Measurements from ENCODE around the gene NEK10. TPM values are rescaled to one million over a fixed set of nuclear protein-coding genes. Genes with fewer than 3 reads are reported as not detected.
"Not testable (repeated sequence)": the region's sequence is repeated elsewhere in the genome, so short reads cannot be mapped to it uniquely, and the experiment has no call there.

NEK10 gene
- total RNA-seq, 4 donors from 2014 or later = 1.6 to 2.6 (median 2.0) TPM

- Histone ChIP-seq H3K4me1 (no peaks in the 10 kb centered on the region), H3K9me3 (no peaks in the 10 kb centered on the region), H3K36me3 (no peaks in the 10 kb centered on the region), H3K27me3 (no peaks in the 10 kb centered on the region), H3K27ac (no peak overlapping the region), H3K4me3 (replicated peaks in 1 of 3) (no peak overlapping the region)
- no peak for DNase-seq
- WGBS, 2 donors = 63 to 67% methylated on average over 3 of the region's 3 CpGs
- intact Hi-C loops (cut with DNase I) = no loop called here
- TF ChIP-seq POLR2A (IDR thresholded peaks at IDR 0.05) (no peak), CTCF (IDR thresholded peaks at IDR 0.05) (no peak)
These were observed 75.2 kb downstream of the NEK10 start for GRCh38 chr3:27293939-27294338.

GRCh38 chr3:27290760-27291159 is 78.4 kb downstream of the NEK10 start:
- intact Hi-C loops (cut with DNase I) = no loop called here

GRCh38 chr3:27289769-27290413 is 79.3 kb downstream of the NEK10 start:
- TF ChIP-seq POLR2A (IDR thresholded peaks at IDR 0.05) (no peak), CTCF (IDR thresholded peaks at IDR 0.05) (no peak)
- DNase-seq = no peak
- no peak overlapping the region for H3K4me3 ChIP-seq (replicated peaks in 1 of 3)
- no peaks in the 10 kb centered on the region for H3K4me1 ChIP-seq
- intact Hi-C loops (cut with DNase I) = no loop called here
- no peak overlapping the region for H3K27ac ChIP-seq
- no peaks in the 10 kb centered on the region for H3K36me3 ChIP-seq
- H3K9me3 ChIP-seq = no peaks in the 10 kb centered on the region
- 75 to 82% methylated on average over 3 of the region's 3 CpGs for WGBS, 2 donors
- no peaks in the 10 kb centered on the region for H3K27me3 ChIP-seq

More at GRCh38 chr3:27290760-27291159, 78.4 kb downstream of the NEK10 start:
- no peaks in the 10 kb centered on the region for H3K27me3 ChIP-seq
- H3K27ac ChIP-seq = no peak overlapping the region
- H3K4me3 ChIP-seq (replicated peaks in 1 of 3) = no peak overlapping the region
- TF ChIP-seq POLR2A (IDR thresholded peaks at IDR 0.05) (no peak), CTCF (IDR thresholded peaks at IDR 0.05) (no peak)
- H3K9me3 ChIP-seq = no peaks in the 10 kb centered on the region
- DNase-seq = no peak
- H3K4me1 ChIP-seq = no peaks in the 10 kb centered on the region
- H3K36me3 ChIP-seq = no peaks in the 10 kb centered on the region

GRCh38 chr3:27287052-27287451 is 82.1 kb downstream of the NEK10 start:
- no peaks in the 10 kb centered on the region for H3K4me1 ChIP-seq
- 95% methylated on average over 2 of the region's 2 CpGs for WGBS, 2 donors
- TF ChIP-seq POLR2A (IDR thresholded peaks at IDR 0.05) (no peak), CTCF (IDR thresholded peaks at IDR 0.05) (no peak)
- intact Hi-C loops (cut with DNase I) = no loop called here
- H3K4me3 ChIP-seq (replicated peaks in 1 of 3) = no peak overlapping the region
- no peak overlapping the region for H3K27ac ChIP-seq
- no peak for DNase-seq
- H3K36me3 ChIP-seq = no peaks in the 10 kb centered on the region
- H3K27me3 ChIP-seq = no peaks in the 10 kb centered on the region
- H3K9me3 ChIP-seq = no peaks in the 10 kb centered on the region

- WGBS, 2 donors = 91 to 93% methylated on average over 10 of the region's 10 CpGs
- H3K9me3 ChIP-seq = not testable (repeated sequence)
These were observed 82.7 kb downstream of the NEK10 start for GRCh38 chr3:27286467-27286866.

GRCh38 chr3:27285668-27286067 is 83.5 kb downstream of the NEK10 start:
- Histone ChIP-seq H3K4me1 (no peaks in the 10 kb centered on the region), H3K4me3 (replicated peaks in 1 of 3) (no peak overlapping the region), H3K27ac (no peak overlapping the region), H3K36me3 (no peaks in the 10 kb centered on the region), H3K9me3 (no peaks in the 10 kb centered on the region), H3K27me3 (no peaks in the 10 kb centered on the region)
- intact Hi-C loops (cut with DNase I) = no loop called here
- no peak for DNase-seq
- no peak for TF ChIP-seq POLR2A (IDR thresholded peaks at IDR 0.05)
- TF ChIP-seq CTCF (IDR thresholded peaks at IDR 0.05) = no peak

More at GRCh38 chr3:27286467-27286866, 82.7 kb downstream of the NEK10 start:
- H3K4me3 ChIP-seq (replicated peaks in 1 of 3); H3K27ac ChIP-seq; H3K27me3 ChIP-seq; H3K36me3 ChIP-seq; DNase-seq; H3K4me1 ChIP-seq; intact Hi-C loops (cut with DNase I): not testable (repeated sequence)

Measured in thyroid gland (tissue), 4 donors.